ENCODE data around the gene CHST5.

CHST5 gene

GRCh38 chr16:75535901-75536300 lies at the start of gene CHST5:
CHST5 (minus strand) TSS chr16:75536108; CDS start chr16:75530384, 5,724 bp downstream.
- FAIRE-seq (no peak), DNase-seq (ENCODE audit: insufficient read length, low spot score) (no peak)
- TF ChIP-seq POLR2A (IDR thresholded peaks at IDR 0.05; ENCODE audit: low read depth, low read length), result no peak

GRCh38 chr16:75584108-75584507 lies 48.2 kb upstream of the CHST5 start:
- FAIRE-seq, result no peak

GRCh38 chr16:75579281-75579834 lies 43.5 kb upstream of the CHST5 start:
- no peak for TF ChIP-seq POLR2A (IDR thresholded peaks at IDR 0.05; ENCODE audit: low read depth, low read length)
- no peak for FAIRE-seq
- no peak for DNase-seq (ENCODE audit: insufficient read length, low spot score)

More at GRCh38 chr16:75584108-75584507, 48.2 kb upstream of the CHST5 start:
- no peak for DNase-seq (ENCODE audit: insufficient read length, low spot score)
- TF ChIP-seq POLR2A (IDR thresholded peaks at IDR 0.05; ENCODE audit: low read depth, low read length), result no peak

- TF ChIP-seq POLR2A (IDR thresholded peaks at IDR 0.05; ENCODE audit: low read depth, low read length), result no peak
- DNase-seq (ENCODE audit: insufficient read length, low spot score) (no peak), FAIRE-seq (no peak)
Observed at GRCh38 chr16:75578725-75579124, 42.8 kb upstream of the CHST5 start.

GRCh38 chr16:75578212-75578611 lies 42.3 kb upstream of the CHST5 start:
- DNase-seq (ENCODE audit: insufficient read length, low spot score) (no peak), FAIRE-seq (no peak)
- TF ChIP-seq POLR2A (IDR thresholded peaks at IDR 0.05; ENCODE audit: low read depth, low read length), result no peak

GRCh38 chr16:75576384-75576811 lies 40.5 kb upstream of the CHST5 start:
- DNase-seq (ENCODE audit: insufficient read length, low spot score), result no peak
- no peak for TF ChIP-seq POLR2A (IDR thresholded peaks at IDR 0.05; ENCODE audit: low read depth, low read length)
- no peak for FAIRE-seq

- DNase-seq (ENCODE audit: insufficient read length, low spot score) (no peak), FAIRE-seq (no peak)
- TF ChIP-seq POLR2A (IDR thresholded peaks at IDR 0.05; ENCODE audit: low read depth, low read length), result no peak
Observed at GRCh38 chr16:75575958-75576357, 40.0 kb upstream of the CHST5 start.

GRCh38 chr16:75573955-75574354 lies 38.0 kb upstream of the CHST5 start:
- DNase-seq (ENCODE audit: insufficient read length, low spot score) (no peak), FAIRE-seq (no peak)
- TF ChIP-seq POLR2A (IDR thresholded peaks at IDR 0.05; ENCODE audit: low read depth, low read length), result no peak

GRCh38 chr16:75572864-75573542 lies 37.1 kb upstream of the CHST5 start:
- DNase-seq (ENCODE audit: insufficient read length, low spot score), result no peak
- no peak for FAIRE-seq
- TF ChIP-seq POLR2A (IDR thresholded peaks at IDR 0.05; ENCODE audit: low read depth, low read length), result no peak

- no peak for DNase-seq (ENCODE audit: insufficient read length, low spot score)
- FAIRE-seq, result no peak
- TF ChIP-seq POLR2A (IDR thresholded peaks at IDR 0.05; ENCODE audit: low read depth, low read length), result no peak
Observed at GRCh38 chr16:75570396-75571065, 34.6 kb upstream of the CHST5 start.

- TF ChIP-seq POLR2A (IDR thresholded peaks at IDR 0.05; ENCODE audit: low read depth, low read length), result no peak
- DNase-seq (ENCODE audit: insufficient read length, low spot score) (no peak), FAIRE-seq (no peak)
Observed at GRCh38 chr16:75567911-75568310, 32.0 kb upstream of the CHST5 start.

GRCh38 chr16:75566758-75567255 lies 30.9 kb upstream of the CHST5 start:
- TF ChIP-seq POLR2A (IDR thresholded peaks at IDR 0.05; ENCODE audit: low read depth, low read length), result no peak
- DNase-seq (ENCODE audit: insufficient read length, low spot score) (no peak), FAIRE-seq (no peak)

GRCh38 chr16:75566040-75566757 lies 30.3 kb upstream of the CHST5 start, which contains the start of gene GABARAPL2:
GABARAPL2 (plus strand) TSS chr16:75566379; CDS start chr16:75566487, 108 bp downstream.
- FAIRE-seq (no peak), DNase-seq (ENCODE audit: insufficient read length, low spot score) (peak; percentile 69)
- peak; percentile 71 for TF ChIP-seq POLR2A (IDR thresholded peaks at IDR 0.05; ENCODE audit: low read depth, low read length)

- FAIRE-seq, result no peak
- TF ChIP-seq POLR2A (IDR thresholded peaks at IDR 0.05; ENCODE audit: low read depth, low read length), result no peak
- DNase-seq (ENCODE audit: insufficient read length, low spot score), result no peak
Observed at GRCh38 chr16:75565640-75566039, 29.7 kb upstream of the CHST5 start.
